Mammary epithelial cell (primary cell): ENCODE measurements around the gene HIGD2A.

Experiments used
- CTCF ChIP-seq, 2 donors: IDR thresholded peaks in 1 of 2; conservative IDR thresholded peaks in 1 of 2; 2 replicates each; pipeline ENCODE4 v1.5.1; 2011 to 2012; ENCODE audit warnings: inconsistent platforms in 2 of 2, low read length in 2 of 2, mild to moderate bottlenecking in 2 of 2, control low read depth in 1 of 2, low read depth in 1 of 2; ENCODE audit not compliant: insufficient read depth in 1 of 2; ENCODE audit errors: extremely low read depth in 1 of 2
- EZH2 ChIP-seq: IDR thresholded peaks from 2 replicates; pipeline ENCODE4 v1.6.1; 2012; ENCODE audit warnings: low read length, inconsistent platforms, borderline replicate concordance

DNA sequence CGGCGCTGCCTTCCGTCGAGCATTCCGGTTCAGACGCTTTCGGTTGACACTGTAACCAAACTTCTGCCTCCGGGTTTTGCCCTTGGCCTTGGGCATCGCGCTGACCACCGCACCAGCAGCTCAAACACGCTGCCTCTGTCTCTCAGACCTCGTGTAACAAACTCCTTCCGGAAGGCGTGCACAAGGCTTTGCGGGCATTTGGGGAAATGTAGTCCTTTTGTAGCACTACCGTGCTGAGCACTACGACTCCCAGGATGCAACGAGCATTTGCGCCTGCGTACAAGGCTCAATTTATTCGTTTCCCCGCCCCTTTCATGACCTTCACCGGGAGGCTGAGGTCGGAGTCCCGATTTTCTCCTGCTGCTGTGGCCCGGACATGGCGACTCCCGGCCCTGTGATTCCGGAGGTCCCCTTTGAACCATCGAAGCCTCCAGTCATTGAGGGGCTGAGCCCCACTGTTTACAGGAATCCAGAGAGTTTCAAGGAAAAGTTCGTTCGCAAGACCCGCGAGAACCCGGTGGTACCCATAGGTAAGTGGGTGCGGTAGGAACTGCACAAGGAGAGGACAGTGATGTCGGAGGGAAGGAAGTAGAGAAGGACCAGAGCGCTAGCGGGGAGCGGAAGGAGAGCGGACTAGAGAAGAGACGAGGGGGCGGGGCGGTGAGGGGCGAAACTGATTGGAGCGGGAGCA is at the start of gene HIGD2A, which contains the start of gene NOP16:
- no peak for TF ChIP-seq EZH2
- TF ChIP-seq CTCF (conservative IDR thresholded peaks at IDR 0.05 in 1 of 2, IDR thresholded peaks at IDR 0.05 in 1 of 2; ENCODE audit: extremely low read depth in 1 of 2, insufficient read depth in 1 of 2, low read depth in 1 of 2, low read length in 2 of 2) = no peak
